ENCODE measurements around the gene LRRC32. TPM values are rescaled to one million over a fixed set of nuclear protein-coding genes. Genes with fewer than 3 reads are reported as not detected.

Gene LRRC32
- total and polyA plus RNA-seq, 9 of the 15 experiments (the other 6 are each of a cell fraction or from before 2014, with no cell fraction given) = 0.10 to 0.50 (median 0.19) TPM; not detected in 5

DNA sequence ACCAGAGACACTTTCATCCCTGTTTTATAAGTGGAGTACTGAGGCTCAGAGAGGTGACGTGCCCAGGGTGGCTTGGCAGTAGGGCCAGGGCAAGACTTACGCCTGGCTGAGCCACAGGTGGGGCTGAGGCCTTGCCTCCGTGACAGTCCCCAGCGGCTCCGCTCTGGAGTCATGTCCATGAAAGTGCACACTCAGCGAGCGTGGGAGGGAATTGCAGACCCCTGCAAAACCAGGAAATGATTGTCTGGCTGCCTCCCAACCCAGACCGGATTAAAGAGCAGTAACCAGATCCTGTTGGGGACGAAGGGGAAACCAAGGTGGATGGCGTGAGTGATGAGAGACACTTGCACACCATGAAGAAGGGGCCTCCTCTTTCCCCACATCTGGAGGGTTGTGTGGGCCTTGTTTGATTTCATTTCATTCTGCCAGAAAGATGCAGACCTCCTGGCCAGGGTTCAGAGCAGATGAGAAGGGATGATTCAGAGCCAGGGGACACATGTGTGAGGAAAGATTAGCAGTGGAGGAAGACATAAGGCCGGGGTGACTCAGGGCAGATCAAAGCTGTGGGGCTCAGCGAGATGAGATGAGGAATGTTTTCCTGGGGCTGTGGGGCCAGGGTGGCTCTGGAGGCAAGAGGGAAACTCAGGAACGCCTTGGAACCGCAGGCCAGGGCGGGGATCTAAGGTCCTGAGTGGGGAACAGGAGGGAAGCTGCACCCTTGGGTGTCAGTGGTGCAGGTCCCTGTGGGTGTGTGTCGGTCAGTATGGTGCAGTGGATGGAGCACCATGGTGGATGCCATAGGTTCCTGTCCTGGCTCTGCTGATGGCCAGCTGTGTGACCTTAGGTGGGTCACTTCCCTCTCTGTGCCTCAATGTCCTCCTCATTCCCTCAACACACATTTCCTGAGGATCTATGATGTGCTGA, 29.9 kb upstream of the LRRC32 start (continued):
- no peak for TF ChIP-seq FOXA3 (CRISPR knock-in tag; conservative IDR thresholded peaks at IDR 0.05 in 1 of 2, IDR thresholded peaks at IDR 0.05 in 1 of 2)
- TF ChIP-seq TBL1XR1 (IDR thresholded peaks at IDR 0.05; ENCODE audit: low read length in 2 of 2) = peak; percentile 82 to 85; a peak in 2 of 4 replicates
- TF ChIP-seq ZNF134 (CRISPR knock-in tag; conservative IDR thresholded peaks at IDR 0.05) = no peak; the same call in 1 of the 2 replicates
- TF ChIP-seq GABPB1 (CRISPR knock-in tag; IDR thresholded peaks at IDR 0.05) = no peak; the same call in 1 of the 2 replicates
- no peak for TF ChIP-seq RB1 (IDR thresholded peaks at IDR 0.05; ENCODE audit: low read depth)
- peak; percentile 51 for TF ChIP-seq TAF9B (IDR thresholded peaks at IDR 0.05; ENCODE audit: partially characterized antibody)
- TF ChIP-seq ZNF644 (tag; IDR thresholded peaks at IDR 0.05; ENCODE audit: low read depth) = peak; percentile 92
- TF ChIP-seq MAFG (tag; conservative IDR thresholded peaks at IDR 0.05) = peak; percentile 87
- peak; percentile 76 for TF ChIP-seq SMAD1 (IDR thresholded peaks at IDR 0.05; ENCODE audit: low read depth, low read length, partially characterized antibody)
- peak; percentile 65; the same call in 1 of the 2 replicates for TF ChIP-seq ETV5 (CRISPR knock-in tag; IDR thresholded peaks at IDR 0.05; ENCODE audit: low read depth)
- TF ChIP-seq ARID3A (IDR thresholded peaks at IDR 0.05; ENCODE audit: borderline replicate concordance, low read depth, low read length) = peak; percentile 96
- no peak for TF ChIP-seq ELK1 (CRISPR knock-in tag; IDR thresholded peaks at IDR 0.05)
- TF ChIP-seq TAF1 (IDR thresholded peaks at IDR 0.05; ENCODE audit: control insufficient read depth, extremely low read depth, insufficient read depth, low read length, severe bottlenecking) = peak; percentile 34
- no peak for TF ChIP-seq RBM14 (IDR thresholded peaks at IDR 0.05; ENCODE audit: borderline replicate concordance, insufficient read depth, low read depth, low read length)
- peak; percentile 83 for TF ChIP-seq MYNN (IDR thresholded peaks at IDR 0.05)
- TF ChIP-seq MYNN (CRISPR knock-in tag; IDR thresholded peaks at IDR 0.05) = no peak
- TF ChIP-seq PRPF4 (IDR thresholded peaks at IDR 0.05; ENCODE audit: insufficient read depth, low read depth, low read length, poor library complexity, severe bottlenecking) = no peak
- TF ChIP-seq TAL1 (IDR thresholded peaks at IDR 0.05) = peak; percentile 99
- peak; percentile 100 for TF ChIP-seq CBFA2T3 (IDR thresholded peaks at IDR 0.05)
- no peak for TF ChIP-seq ZNF436 (CRISPR knock-in tag; IDR thresholded peaks at IDR 0.05)
- TF ChIP-seq BHLHE40 (IDR thresholded peaks at IDR 0.05; ENCODE audit: low read length) = peak; percentile 71; the same call in 1 of the 2 replicates
- peak; percentile 91 for TF ChIP-seq HDGF (IDR thresholded peaks at IDR 0.05)
- peak; percentile 99 for TF ChIP-seq TEAD4 (IDR thresholded peaks at IDR 0.05; ENCODE audit: low read length)
- no peak for TF ChIP-seq TEAD4 (CRISPR knock-in tag; IDR thresholded peaks at IDR 0.05; ENCODE audit: borderline replicate concordance)
